Right lobe of liver (tissue), 6 donors: ENCODE results near the gene DCTN4. TPM values are rescaled to one million over a fixed set of nuclear protein-coding genes. Genes with fewer than 3 reads are reported as not detected.

Experiments
- ATAC-seq, 4 donors: fragments of 200-7000 bp; cut with Tn5 transposase; one replicate each; pipeline ENCODE4 v1.9.1; 2020; ENCODE audit warnings: mild to moderate bottlenecking in 4 of 4, moderate library complexity in 4 of 4
- DNase-seq, 3 donors: peaks; one replicate each; pipeline ENCODE4 v3.0.0-alpha.2; 2020
- H3K27ac ChIP-seq, 3 donors: fragments of 200-600 bp; one replicate each; pipeline ENCODE4 v1.8.0; 2022
- H3K27me3 ChIP-seq, 2 donors: fragments of 200-600 bp; one replicate each; pipeline ENCODE4 v1.8.0; 2022
- H3K36me3 ChIP-seq, 4 donors: fragments of 200-600 bp; sonication (generic) in 1 of 4; one replicate each; pipeline versions ENCODE4 v1.5.1 to v1.8.0; 2017 to 2022; ENCODE audit warnings: control low read depth in 1 of 4
- H3K4me1 ChIP-seq, 4 donors: fragments of 200-600 bp; sonication (generic) in 1 of 4; one replicate each; pipeline versions ENCODE4 v1.5.1 to v1.8.0; 2017 to 2022; ENCODE audit warnings: control low read depth in 1 of 4
- H3K4me3 ChIP-seq, 3 donors: fragments of 200-600 bp; one replicate each; pipeline ENCODE4 v1.8.0; 2022
- H3K9me3 ChIP-seq, 4 donors: fragments of 200-600 bp; sonication (generic) in 1 of 4; one replicate each; pipeline versions ENCODE4 v1.5.1 to v1.8.0; 2017 to 2022; ENCODE audit warnings: control low read depth in 1 of 4
- CTCF ChIP-seq, 4 donors: fragments of 200-600 bp in 3 of 4; fragments of 450-650 bp in 1 of 4; IDR thresholded peaks; one replicate each; pipeline versions ENCODE4 v1.5.1 to v1.8.0; 2016 to 2022; ENCODE audit warnings: antibody characterized with exemption in 4 of 4, mild to moderate bottlenecking in 2 of 4
- POLR2A ChIP-seq: fragments of 450-650 bp; IDR thresholded peaks from one replicate; pipeline ENCODE4 v1.6.1; 2017; ENCODE audit warnings: antibody characterized with exemption, mild to moderate bottlenecking
- WGBS: methylation state at CpG from one replicate; pipeline ENCODE4 v1.1.6; 2018; ENCODE audit warnings: low coverage, low lambda C conversion rate; ENCODE audit not compliant: insufficient coverage; ENCODE audit errors: missing lambda C conversion rate; 5-methylcytosine and 5-hydroxymethylcytosine counted together
- intact Hi-C, 2 donors: fragments of 100-400 bp; cut with DNase I; formaldehyde crosslinking; loops; one replicate each; pipeline versions ENCODE4 v1.11.2 to v1.14.1; 2022
- total RNA-seq, 6 experiments: library from RNA; depleted of rRNA in 2 of 6; stranded (reverse); fragments of >200 nt in 2 of 6; fragmentation: NEBNext Ultra II Directional in 3 of 6; extraction: Animal tissue kit (Norgen Biotek cat#: 25700) in 3 of 6; gene quantifications; one replicate each; pipeline versions ENCODE4 v1.1.0 to v1.2.4, GENCODE V29; 2016 to 2023
- donor health status: DM: no; HTN: yes; CAD: no.
- donor health status: DM: no; HTN: no; CAD: no.
- donor health status: DM: no; HTN: no; CAD: no.
- donor health status: DM: no; HTN: yes; CAD: no.
- donor health status: DM: no; HTN: yes; CAD: no.

The DCTN4 gene
- total RNA-seq, 6 experiments from 2014 or later, result 25.2 to 30.5 (median 27.6) TPM

DNA sequence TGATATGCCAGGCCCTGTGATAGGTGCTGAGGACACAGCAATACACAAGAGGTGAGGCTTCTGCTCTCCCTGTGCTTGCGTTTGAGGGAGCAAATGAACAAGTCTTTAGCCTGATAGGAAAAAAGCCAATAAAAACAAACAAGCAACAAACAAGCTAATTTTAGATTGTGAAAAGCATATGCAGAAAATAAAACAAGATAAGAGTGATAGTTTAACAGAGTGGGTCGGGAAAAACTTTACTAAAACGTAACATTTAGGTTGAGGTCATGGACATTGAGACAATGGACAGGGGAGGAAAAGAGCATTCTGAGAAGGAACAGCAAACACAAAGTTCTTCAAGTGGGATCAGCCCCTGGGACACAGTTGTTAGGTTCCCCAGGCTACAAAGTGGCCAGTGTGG, 24.0 kb upstream of the DCTN4 start:
- H3K27ac ChIP-seq, result peak overlapping the region; percentile 16 to 70 (median 38)
- DNase-seq, result no peak
- H3K4me3 ChIP-seq, result no peak overlapping the region
- ATAC-seq, result no peak
- H3K4me1 ChIP-seq, result peaks cover 0 to 6% (median 0%) of the 10 kb centered on the region in 4 donors
- intact Hi-C loops, result no loop called here
- no peaks in the 10 kb centered on the region for H3K27me3 ChIP-seq
- no peaks in the 10 kb centered on the region for H3K9me3 ChIP-seq
- 15% methylated on average over 3 of the region's 3 CpGs for WGBS
- no peaks in the 10 kb centered on the region for H3K36me3 ChIP-seq
- TF ChIP-seq CTCF (IDR thresholded peaks at IDR 0.05) (no peak), POLR2A (no peak)

GRCh38 chr5:150781706-150782614, 23.1 kb upstream of the DCTN4 start:
- Histone ChIP-seq H3K27me3 (no peaks in the 10 kb centered on the region), H3K36me3 (no peaks in the 10 kb centered on the region), H3K4me3 (no peak overlapping the region), H3K4me1 (peaks cover 0 to 6% (median 0%) of the 10 kb centered on the region in 4 donors), H3K9me3 (no peaks in the 10 kb centered on the region), H3K27ac (peak overlapping the region; percentile 38 to 90 (median 71))
- TF ChIP-seq CTCF (IDR thresholded peaks at IDR 0.05) (no peak), POLR2A (peak; percentile 64)
- intact Hi-C loops, result no loop called here
- 56% methylated on average over 8 of the region's 10 CpGs for WGBS
- ATAC-seq (peak in 2 of 4 donors; percentile 4 to 16), DNase-seq (no peak)

- no peak overlapping the region for H3K4me3 ChIP-seq
- no peaks in the 10 kb centered on the region for H3K9me3 ChIP-seq
- no peaks in the 10 kb centered on the region for H3K36me3 ChIP-seq
- ATAC-seq (no peak), DNase-seq (no peak)
- peaks cover 0 to 6% (median 0%) of the 10 kb centered on the region in 4 donors for H3K4me1 ChIP-seq
- no peaks in the 10 kb centered on the region for H3K27me3 ChIP-seq
- 74% methylated on average over 5 of the region's 5 CpGs for WGBS
- intact Hi-C loops, result no loop called here
- H3K27ac ChIP-seq, result peak overlapping the region; percentile 6 to 90 (median 71)
- TF ChIP-seq POLR2A, result no peak
- no peak for TF ChIP-seq CTCF (IDR thresholded peaks at IDR 0.05)
Observed at GRCh38 chr5:150780816-150781221, 22.0 kb upstream of the DCTN4 start.

DNA sequence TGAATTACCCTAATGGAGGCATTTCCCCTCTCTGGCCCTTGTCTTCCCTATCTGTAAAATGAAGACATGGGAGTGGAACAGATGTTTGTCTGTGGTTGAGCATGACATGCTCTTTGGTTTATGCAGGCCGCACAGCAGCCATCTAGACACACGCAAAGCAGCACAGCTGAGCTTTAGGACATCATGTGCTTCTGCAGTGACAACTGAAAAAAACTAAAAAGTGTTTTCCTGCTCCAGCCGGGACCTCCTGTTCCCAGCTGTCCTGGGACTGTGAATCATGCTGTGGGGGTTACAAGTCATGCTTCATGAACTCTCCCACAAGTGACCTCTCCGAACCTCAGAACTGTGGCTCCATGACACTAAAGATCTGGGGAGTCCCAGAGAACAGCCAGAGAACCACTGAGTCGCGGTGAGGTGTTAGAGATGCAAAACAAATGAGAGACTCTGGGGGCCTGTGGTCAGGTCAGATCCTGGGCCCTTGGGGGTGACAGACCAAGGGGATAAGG, 21.4 kb upstream of the DCTN4 start:
- H3K4me3 ChIP-seq, result no peak overlapping the region
- peak overlapping the region; percentile 24 to 90 (median 71) for H3K27ac ChIP-seq
- ATAC-seq (peak in 2 of 4 donors; percentile 3 to 16), DNase-seq (no peak)
- H3K9me3 ChIP-seq, result no peaks in the 10 kb centered on the region
- no peaks in the 10 kb centered on the region for H3K36me3 ChIP-seq
- intact Hi-C loops, result no loop called here
- 44% methylated on average over 6 of the region's 6 CpGs for WGBS
- peaks cover 0 to 6% (median 0%) of the 10 kb centered on the region in 4 donors for H3K4me1 ChIP-seq
- no peaks in the 10 kb centered on the region for H3K27me3 ChIP-seq
- TF ChIP-seq CTCF (IDR thresholded peaks at IDR 0.05), result no peak
- TF ChIP-seq POLR2A, result peak; percentile 47
